NB4 (cell line): Measurements from ENCODE around the gene ACADS.

Experiments used
- POLR2A ChIP-seq: IDR thresholded peaks from 2 replicates; pipeline ENCODE4 v1.6.1; 2011; ENCODE audit warnings: mild to moderate bottlenecking; ENCODE audit not compliant: insufficient read length; ENCODE audit errors: extremely low read depth
- TF ChIP-seq, protein P1 (sequence below): IDR thresholded peaks from one replicate; pipeline ENCODE4 v1.5.1; 2012; ENCODE audit warnings: low read depth, low read length

DNA sequence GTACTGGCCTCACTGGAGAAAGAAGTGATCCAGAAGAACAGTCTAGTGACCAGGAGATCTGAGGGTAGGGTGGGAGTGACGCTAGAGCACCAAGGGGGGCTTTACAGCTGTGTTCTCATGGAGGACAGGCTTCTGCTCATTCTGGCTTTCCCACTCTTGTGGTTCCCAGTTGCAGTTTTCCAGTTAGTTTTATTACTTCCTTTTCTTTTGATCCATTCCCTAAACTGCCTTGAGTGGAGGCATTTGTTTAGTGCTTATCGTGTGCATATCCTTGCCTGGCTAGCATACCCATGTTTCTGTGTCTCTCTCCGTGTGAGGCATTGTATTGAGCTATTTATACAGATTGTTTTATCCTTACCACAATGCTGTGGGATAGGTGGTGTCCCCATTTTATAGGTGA lies 34.6 kb upstream of the ACADS start:
- TF ChIP-seq, protein P1, sequence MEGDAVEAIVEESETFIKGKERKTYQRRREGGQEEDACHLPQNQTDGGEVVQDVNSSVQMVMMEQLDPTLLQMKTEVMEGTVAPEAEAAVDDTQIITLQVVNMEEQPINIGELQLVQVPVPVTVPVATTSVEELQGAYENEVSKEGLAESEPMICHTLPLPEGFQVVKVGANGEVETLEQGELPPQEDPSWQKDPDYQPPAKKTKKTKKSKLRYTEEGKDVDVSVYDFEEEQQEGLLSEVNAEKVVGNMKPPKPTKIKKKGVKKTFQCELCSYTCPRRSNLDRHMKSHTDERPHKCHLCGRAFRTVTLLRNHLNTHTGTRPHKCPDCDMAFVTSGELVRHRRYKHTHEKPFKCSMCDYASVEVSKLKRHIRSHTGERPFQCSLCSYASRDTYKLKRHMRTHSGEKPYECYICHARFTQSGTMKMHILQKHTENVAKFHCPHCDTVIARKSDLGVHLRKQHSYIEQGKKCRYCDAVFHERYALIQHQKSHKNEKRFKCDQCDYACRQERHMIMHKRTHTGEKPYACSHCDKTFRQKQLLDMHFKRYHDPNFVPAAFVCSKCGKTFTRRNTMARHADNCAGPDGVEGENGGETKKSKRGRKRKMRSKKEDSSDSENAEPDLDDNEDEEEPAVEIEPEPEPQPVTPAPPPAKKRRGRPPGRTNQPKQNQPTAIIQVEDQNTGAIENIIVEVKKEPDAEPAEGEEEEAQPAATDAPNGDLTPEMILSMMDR = no peak
- no peak for TF ChIP-seq POLR2A
